Tibial artery (tissue), 4 donors: Measurements from ENCODE around the gene CPNE4.

Experiments
- DNase-seq, 2 donors: peaks; one replicate each; pipeline ENCODE4 v3.0.0-alpha.2; 2019
- H3K27ac ChIP-seq, 2 donors: fragments of 200-600 bp; sonication (generic) in 1 of 2; 1 replicate in 1 of 2; 2 replicates in 1 of 2; pipeline ENCODE4 v1.5.1; 2018 to 2019; ENCODE audit warnings: mild to moderate bottlenecking in 1 of 2
- H3K27me3 ChIP-seq, 2 donors: fragments of 200-600 bp; sonication (generic) in 1 of 2; one replicate each; pipeline versions ENCODE4 v1.5.1 to v1.6.0; 2016 to 2019
- H3K36me3 ChIP-seq, 3 donors: fragments of 200-600 bp; sonication (generic) in 2 of 3; one replicate each; pipeline ENCODE4 v1.5.1; 2016 to 2019; ENCODE audit warnings: mild to moderate bottlenecking in 2 of 3
- H3K4me1 ChIP-seq, 4 donors: fragments of 200-600 bp; sonication (generic) in 2 of 4; 1 replicate in 3 of 4; 2 replicates in 1 of 4; pipeline ENCODE4 v1.5.1; 2016 to 2019
- H3K4me3 ChIP-seq, 2 donors: fragments of 200-600 bp; sonication (generic) in 1 of 2; 1 replicate in 1 of 2; 2 replicates in 1 of 2; pipeline ENCODE4 v1.5.1; 2018 to 2019; ENCODE audit warnings: mild to moderate bottlenecking in 2 of 2
- H3K9me3 ChIP-seq, 3 donors: fragments of 200-600 bp; sonication (generic) in 1 of 3; one replicate each; pipeline ENCODE4 v1.5.1; 2016 to 2019
- intact Hi-C: fragments of 100-400 bp; cut with DNase I; formaldehyde crosslinking; loops from one replicate; pipeline ENCODE4 v1.15.0; 2023; ENCODE audit warnings: low total_unique reads
- TF ChIP-seq, protein P1 (sequence below), 2 experiments: fragments of 200-600 bp in 1 of 2; fragments of 450-650 bp in 1 of 2; IDR thresholded peaks; one replicate each; pipeline ENCODE4 v1.5.1; 2017 to 2019; ENCODE audit warnings: antibody characterized with exemption in 2 of 2, mild to moderate bottlenecking in 1 of 2, moderate library complexity in 1 of 2

The CPNE4 gene

GRCh38 chr3:131849616-131850015 is 185.2 kb downstream of the CPNE4 start:
- no peak overlapping the region for H3K4me3 ChIP-seq
- no peaks in the 10 kb centered on the region for H3K36me3 ChIP-seq
- H3K27me3 ChIP-seq: no peaks in the 10 kb centered on the region
- no peaks in the 10 kb centered on the region for H3K9me3 ChIP-seq
- no peak overlapping the region for H3K27ac ChIP-seq
- H3K4me1 ChIP-seq: no peaks in the 10 kb centered on the region
- intact Hi-C loops: no loop called here
- TF ChIP-seq, protein P1, sequence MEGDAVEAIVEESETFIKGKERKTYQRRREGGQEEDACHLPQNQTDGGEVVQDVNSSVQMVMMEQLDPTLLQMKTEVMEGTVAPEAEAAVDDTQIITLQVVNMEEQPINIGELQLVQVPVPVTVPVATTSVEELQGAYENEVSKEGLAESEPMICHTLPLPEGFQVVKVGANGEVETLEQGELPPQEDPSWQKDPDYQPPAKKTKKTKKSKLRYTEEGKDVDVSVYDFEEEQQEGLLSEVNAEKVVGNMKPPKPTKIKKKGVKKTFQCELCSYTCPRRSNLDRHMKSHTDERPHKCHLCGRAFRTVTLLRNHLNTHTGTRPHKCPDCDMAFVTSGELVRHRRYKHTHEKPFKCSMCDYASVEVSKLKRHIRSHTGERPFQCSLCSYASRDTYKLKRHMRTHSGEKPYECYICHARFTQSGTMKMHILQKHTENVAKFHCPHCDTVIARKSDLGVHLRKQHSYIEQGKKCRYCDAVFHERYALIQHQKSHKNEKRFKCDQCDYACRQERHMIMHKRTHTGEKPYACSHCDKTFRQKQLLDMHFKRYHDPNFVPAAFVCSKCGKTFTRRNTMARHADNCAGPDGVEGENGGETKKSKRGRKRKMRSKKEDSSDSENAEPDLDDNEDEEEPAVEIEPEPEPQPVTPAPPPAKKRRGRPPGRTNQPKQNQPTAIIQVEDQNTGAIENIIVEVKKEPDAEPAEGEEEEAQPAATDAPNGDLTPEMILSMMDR (IDR thresholded peaks at IDR 0.05): no peak
- no peak for DNase-seq

DNA sequence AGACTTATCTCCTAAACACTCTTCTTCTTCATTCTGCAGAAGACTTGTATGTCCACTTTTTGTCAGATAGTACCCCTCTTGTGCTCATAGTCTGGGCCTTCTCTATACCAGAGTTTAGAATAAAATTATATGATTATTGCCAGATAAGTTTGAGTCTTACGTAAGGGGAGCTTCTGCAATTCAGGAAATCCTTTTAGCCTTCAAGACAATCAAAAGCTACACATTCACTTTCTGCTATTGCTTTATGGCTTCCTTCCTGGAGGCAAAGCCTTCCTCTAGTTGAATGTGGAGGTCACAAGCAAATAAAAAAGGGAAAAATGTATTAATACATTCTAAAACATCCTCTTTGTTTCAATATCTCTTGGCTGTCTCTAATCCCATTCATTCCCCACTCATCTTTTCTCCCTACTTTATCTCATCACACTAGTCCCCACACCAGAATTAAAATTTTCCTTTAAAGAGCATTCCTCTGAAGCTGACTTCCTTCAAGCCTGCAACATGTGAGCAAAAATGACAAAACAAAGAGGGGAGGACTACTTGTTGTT is 186.8 kb downstream of the CPNE4 start:
- no peak for DNase-seq
- H3K36me3 ChIP-seq: no peaks in the 10 kb centered on the region
- H3K4me1 ChIP-seq: no peaks in the 10 kb centered on the region
- no peaks in the 10 kb centered on the region for H3K9me3 ChIP-seq
- H3K27me3 ChIP-seq: no peaks in the 10 kb centered on the region
- no peak overlapping the region for H3K27ac ChIP-seq
- intact Hi-C loops: no loop called here
- no peak overlapping the region for H3K4me3 ChIP-seq
- TF ChIP-seq, protein P1 (IDR thresholded peaks at IDR 0.05): no peak

DNA sequence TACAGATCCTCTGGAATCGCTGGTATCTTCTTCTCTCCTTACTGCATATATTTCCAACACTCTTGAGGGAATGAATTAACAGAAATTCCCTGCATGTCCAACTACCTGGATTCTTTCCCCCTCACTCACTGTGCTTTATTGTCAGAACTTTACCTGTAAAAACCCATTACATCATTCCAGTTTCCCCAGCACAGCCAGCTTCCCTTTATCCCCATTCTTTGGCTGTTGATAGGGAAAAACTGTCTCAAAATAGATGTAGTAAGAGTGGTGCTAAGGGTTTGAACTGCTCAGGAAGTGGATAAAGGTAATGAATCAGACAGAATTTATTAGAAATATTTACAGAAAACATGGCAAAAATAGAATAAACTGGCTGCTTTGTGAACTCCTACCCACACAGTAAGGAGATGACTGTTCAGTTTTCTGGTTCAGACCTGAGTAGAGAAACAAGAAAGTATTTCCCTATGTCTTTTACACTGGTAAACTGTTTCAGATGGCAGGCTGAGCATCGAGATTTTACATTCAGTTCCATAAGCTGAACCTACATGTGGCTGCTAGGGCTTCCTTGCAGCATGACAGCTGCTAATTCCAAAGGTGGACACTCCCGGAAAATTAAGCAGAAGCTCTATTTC is 188.4 kb downstream of the CPNE4 start:
- H3K27me3 ChIP-seq: no peaks in the 10 kb centered on the region
- TF ChIP-seq, protein P1 (IDR thresholded peaks at IDR 0.05): no peak
- no peaks in the 10 kb centered on the region for H3K36me3 ChIP-seq
- no peaks in the 10 kb centered on the region for H3K9me3 ChIP-seq
- no peak for DNase-seq
- no peaks in the 10 kb centered on the region for H3K4me1 ChIP-seq
- no peak overlapping the region for H3K27ac ChIP-seq
- intact Hi-C loops: no loop called here
- no peak overlapping the region for H3K4me3 ChIP-seq

DNA sequence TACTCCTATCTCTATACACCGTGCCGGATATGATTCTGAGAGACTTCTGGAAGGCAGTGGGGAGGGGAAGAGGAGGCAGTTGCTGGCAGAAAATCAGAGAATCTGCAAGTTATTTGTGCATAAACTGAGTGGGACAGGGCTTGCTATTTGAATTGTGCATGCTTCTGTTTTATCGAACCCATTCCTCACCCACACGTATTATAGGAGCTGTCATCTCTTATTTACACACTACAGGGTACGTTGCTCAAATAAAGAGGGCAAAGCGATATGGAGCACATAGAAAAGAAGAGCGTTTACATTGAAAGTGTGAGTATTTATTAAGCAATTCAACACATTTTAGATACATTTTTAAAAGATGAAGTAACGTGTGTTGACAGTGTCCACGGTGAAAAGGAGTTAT is 191.6 kb downstream of the CPNE4 start:
- TF ChIP-seq, protein P1 (IDR thresholded peaks at IDR 0.05): no peak
- no peak overlapping the region for H3K4me3 ChIP-seq

DNA sequence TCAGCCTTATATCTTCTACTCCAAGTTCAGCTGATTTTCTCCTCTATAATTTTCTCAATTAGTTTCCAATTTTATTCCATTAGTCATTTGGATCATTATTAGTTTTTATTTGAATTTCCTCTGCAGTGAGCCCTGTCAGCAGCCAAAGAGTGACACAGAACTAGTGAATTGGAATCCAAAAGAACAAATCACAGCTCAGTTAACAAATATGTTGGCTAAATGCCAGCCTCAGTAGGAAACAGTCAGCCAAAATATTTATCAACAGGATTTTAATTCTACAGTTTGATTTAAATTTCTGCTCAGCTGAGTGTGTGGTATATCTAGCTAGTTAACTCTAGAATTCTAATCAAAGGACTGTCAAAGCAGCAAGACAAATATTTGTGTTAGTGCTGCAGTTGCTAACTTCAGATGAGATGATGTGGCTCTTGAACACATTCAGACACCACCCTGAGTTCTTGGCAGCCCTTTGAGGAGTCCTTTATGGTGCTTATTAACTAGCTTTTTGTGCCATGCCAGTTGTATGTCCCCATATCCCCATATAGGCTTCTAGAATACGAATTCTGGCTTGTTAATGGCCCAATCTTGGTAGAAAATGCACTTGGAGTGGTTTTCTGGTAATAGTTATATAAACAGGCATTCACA is 194.5 kb downstream of the CPNE4 start:
- no peaks in the 10 kb centered on the region for H3K27me3 ChIP-seq
- intact Hi-C loops: no loop called here
- H3K9me3 ChIP-seq: no peaks in the 10 kb centered on the region
- no peak overlapping the region for H3K27ac ChIP-seq
- H3K4me1 ChIP-seq: no peaks in the 10 kb centered on the region
- H3K4me3 ChIP-seq: no peak overlapping the region
- TF ChIP-seq, protein P1 (IDR thresholded peaks at IDR 0.05): no peak
- no peaks in the 10 kb centered on the region for H3K36me3 ChIP-seq
- no peak for DNase-seq

More for the DNA sequence above, 191.6 kb downstream of the CPNE4 start:
- DNase-seq: no peak
- H3K36me3 ChIP-seq: no peaks in the 10 kb centered on the region
- H3K9me3 ChIP-seq: no peaks in the 10 kb centered on the region
- no peaks in the 10 kb centered on the region for H3K4me1 ChIP-seq
- intact Hi-C loops: no loop called here
- H3K27me3 ChIP-seq: no peaks in the 10 kb centered on the region
- H3K27ac ChIP-seq: no peak overlapping the region
